Renal cortical epithelial cell (primary cell): ENCODE measurements around the gene MYF6. TPM values are rescaled to one million over a fixed set of nuclear protein-coding genes. Genes with fewer than 3 reads are reported as not detected.

Experiments used
- DNase-seq: peaks from one replicate; pipeline ENCODE4 v3.0.0-alpha.2; 2011; ENCODE audit warnings: low read depth
- total RNA-seq: library from RNA; depleted of rRNA; stranded (reverse); fragments of >200 nt; gene quantifications from 2 replicates; pipeline ENCODE4 v1.2.3, GENCODE V29; 2014

The MYF6 gene
- total RNA-seq, 1 donor from 2014 or later: not detected

DNA sequence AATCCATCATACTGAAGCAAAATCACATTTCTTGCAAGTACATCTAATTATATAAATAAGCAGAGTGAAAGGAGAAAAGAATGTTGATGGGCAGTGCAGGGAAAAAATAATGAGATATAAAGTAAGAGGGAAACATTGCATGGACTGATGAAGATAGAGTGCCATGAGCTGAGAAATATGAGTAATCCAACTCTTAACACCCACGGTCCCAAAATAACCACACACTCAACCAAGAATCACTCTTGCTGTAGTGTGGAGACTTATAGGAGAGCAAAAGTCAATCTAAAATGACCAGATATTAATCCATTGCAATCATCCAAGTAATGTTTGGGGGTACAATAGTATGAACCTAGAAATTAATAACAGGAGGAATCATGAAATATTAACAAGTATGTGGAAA lies 49.4 kb downstream of the MYF6 start:
- DNase-seq: peak; percentile 7

Other genes with a start within 250 kb of the MYF6 start
- gene MYF5, start 9.3 kb downstream of the MYF6 start, total RNA-seq: 0.35 TPM in 1 of 2 replicates, not detected in the other
- gene LIN7A, start 230.3 kb downstream of the MYF6 start, total RNA-seq: 3.3 and 11.2 TPM in 2 replicates